Endothelial cell of umbilical vein (primary cell): Measurements from ENCODE around the gene ICE2. TPM values are rescaled to one million over a fixed set of nuclear protein-coding genes. Genes with fewer than 3 reads are reported as not detected.

Experiments
- BruUV-seq: library from RNA; stranded (reverse); fragments of 400-500 nt; replicated peaks from 2 replicates; lab custom pipeline; 2021; lab: Mats Ljungman, UMichigan
- CTCF ChIA-PET: fragments of 300-600, 350-600 bp; sonication (Branson Sonifier 250); formaldehyde crosslinking; loops from one replicate; lab custom pipeline; 2021; ENCODE audit warnings: antibody characterized with exemption, inconsistent platforms; lab: Charles Lee
- POLR2A ChIA-PET: fragments of 300-600, 350-600 bp; sonication (Branson Sonifier 250); formaldehyde crosslinking; loops from one replicate; lab custom pipeline; 2021; ENCODE audit warnings: antibody characterized with exemption, inconsistent platforms; lab: Charles Lee
- DNase-seq: peaks from one replicate; pipeline ENCODE4 v3.0.0-alpha.2; 2011; ENCODE audit warnings: low read depth, low spot score
- FAIRE-seq: peaks from 2 replicates; lab custom pipeline; 2011; peaks lifted over from hg19 to GRCh38; lab: Jason Lieb, UNC
- H2AFZ ChIP-seq: 2 replicates; pipeline ENCODE4 v1.6.0; 2012; ENCODE audit warnings: low read depth, low read length, control low read depth, inconsistent platforms
- H3K27ac ChIP-seq: 2 replicates; pipeline ENCODE4 v1.5.1; 2011; ENCODE audit warnings: low read depth, mild to moderate bottlenecking, control low read depth, low read length, moderate library complexity; ENCODE audit not compliant: insufficient read depth
- H3K27me3 ChIP-seq, 2 experiments: 2 replicates each; pipeline versions ENCODE4 v1.6.0 to v1.6.1; 2011; ENCODE audit warnings: low read length in 2 of 2, mixed read lengths in 1 of 2; ENCODE audit not compliant: control insufficient read depth in 2 of 2, insufficient read depth in 2 of 2
- H3K36me3 ChIP-seq, 2 experiments: 2 replicates in 1 of 2; 3 replicates in 1 of 2; pipeline ENCODE4 v1.5.1; 2011; ENCODE audit warnings: low read length in 2 of 2, mild to moderate bottlenecking in 1 of 2, moderate library complexity in 1 of 2; ENCODE audit not compliant: control insufficient read depth in 2 of 2, insufficient read depth in 2 of 2; ENCODE audit errors: extremely low read depth in 1 of 2
- H3K4me1 ChIP-seq: 3 replicates; pipeline ENCODE4 v1.5.1; 2011; ENCODE audit warnings: mild to moderate bottlenecking, low read length; ENCODE audit not compliant: control insufficient read depth, insufficient read depth; ENCODE audit errors: extremely low read depth
- H3K4me2 ChIP-seq: 2 replicates; pipeline ENCODE4 v1.6.1; 2011; ENCODE audit warnings: low read length, control low read depth, mixed read lengths; ENCODE audit not compliant: insufficient read depth
- H3K4me3 ChIP-seq, 3 experiments: fragments of 200-600 bp in 1 of 3; sonication (generic), shearing (Covaris generic) in 1 of 3; replicated peaks in 1 of 3; 2 replicates each; pipeline ENCODE4 v1.5.1; 2011 to 2016; ENCODE audit warnings: control low read depth in 3 of 3, low read length in 3 of 3, mild to moderate bottlenecking in 2 of 3, inconsistent platforms in 1 of 3, low read depth in 1 of 3, moderate library complexity in 1 of 3; ENCODE audit not compliant: insufficient read depth in 1 of 3
- H3K79me2 ChIP-seq: 2 replicates; pipeline ENCODE4 v1.6.0; 2012; ENCODE audit warnings: low read length, inconsistent platforms; ENCODE audit not compliant: control insufficient read depth, insufficient read depth
- H3K9ac ChIP-seq: replicated peaks from 2 replicates; pipeline ENCODE3; 2011; ENCODE audit warnings: low read length, control low read depth; ENCODE audit not compliant: insufficient read depth; ENCODE audit errors: extremely low read depth
- H3K9me1 ChIP-seq: replicated peaks from 3 replicates; pipeline ENCODE4 v1.6.0; 2011; ENCODE audit warnings: mild to moderate bottlenecking, low read length; ENCODE audit not compliant: control insufficient read depth, insufficient read depth; ENCODE audit errors: extremely low read depth
- H3K9me3 ChIP-seq: replicated peaks from 2 replicates; pipeline ENCODE4 v1.5.1; 2012; ENCODE audit warnings: low read length, inconsistent platforms; ENCODE audit not compliant: control insufficient read depth, insufficient read depth
- H4K20me1 ChIP-seq: replicated peaks from 2 replicates; pipeline ENCODE3; 2011; ENCODE audit warnings: mild to moderate bottlenecking, low read length; ENCODE audit not compliant: control insufficient read depth, insufficient read depth; ENCODE audit errors: extremely low read depth
- EZH2 ChIP-seq: IDR thresholded peaks from 2 replicates; pipeline ENCODE4 v1.6.1; 2012; ENCODE audit warnings: borderline replicate concordance, low read depth, mild to moderate bottlenecking, moderate library complexity, low read length, inconsistent platforms; ENCODE audit not compliant: severe bottlenecking
- FOS ChIP-seq: IDR thresholded peaks from 2 replicates; pipeline ENCODE4 v1.6.1; 2011; ENCODE audit warnings: mild to moderate bottlenecking, low read length, moderate library complexity, borderline replicate concordance; ENCODE audit not compliant: insufficient read depth
- GATA2 ChIP-seq: IDR thresholded peaks from 2 replicates; pipeline ENCODE4 v1.7.0; 2011; ENCODE audit warnings: low read depth, mild to moderate bottlenecking, moderate library complexity, mixed read lengths, low read length; ENCODE audit not compliant: insufficient read length, insufficient read depth
- JUN ChIP-seq: IDR thresholded peaks from 2 replicates; pipeline ENCODE4 v1.6.1; 2011; ENCODE audit warnings: borderline replicate concordance, low read depth; ENCODE audit not compliant: insufficient read length, insufficient read depth
- MYC ChIP-seq: IDR thresholded peaks from one replicate; pipeline ENCODE4 v1.6.1; 2011; ENCODE audit warnings: mild to moderate bottlenecking, low read depth, low read length
- POLR2A ChIP-seq: IDR thresholded peaks from 2 replicates; pipeline ENCODE4 v1.6.1; 2012; ENCODE audit warnings: low read depth, mild to moderate bottlenecking, control low read depth, low read length
- POLR2AphosphoS5 ChIP-seq: IDR thresholded peaks from 2 replicates; pipeline ENCODE4 v1.6.1; 2012; ENCODE audit warnings: low read depth, mild to moderate bottlenecking, control low read depth, low read length, moderate library complexity; ENCODE audit not compliant: insufficient read depth
- dilution Hi-C: fragments of 300-500 bp; cut with MboI; formaldehyde crosslinking; loops from one replicate; pipeline ENCODE4 v1.15.0; 2019; ENCODE audit warnings: low sequenced_read_pairs; ENCODE audit not compliant: extremely low pct_ligation_motif_present
- intact Hi-C: fragments of 100-400 bp; cut with micrococcal nuclease; formaldehyde crosslinking; loops from one replicate; pipeline ENCODE4 v1.10.0; 2022
- polyA plus RNA-seq, 4 experiments: library from polyadenylated mRNA; depleted of rRNA in 3 of 4; stranded (reverse) in 3 of 4; unstranded in 1 of 4; fragments of >200 nt; gene quantifications; 2 replicates each; pipeline versions ENCODE4 v1.2.1 to v1.2.3, GENCODE V29; 2011 to 2012; ENCODE audit warnings: missing spikeins in 1 of 4
- total RNA-seq: library from RNA; stranded (reverse); gene quantifications from 2 replicates; pipeline ENCODE4 v1.2.3, GENCODE V29; 2021
- TF ChIP-seq, protein P1 (sequence below): IDR thresholded peaks from 2 replicates; pipeline ENCODE4 v1.6.1; 2011; ENCODE audit not compliant: insufficient read depth, insufficient read length
- TF ChIP-seq, protein P2 (sequence below), 2 donors: IDR thresholded peaks; 1 replicate in 1 of 2; 2 replicates in 1 of 2; pipeline ENCODE4 v1.5.1; 2011; ENCODE audit warnings: low read length in 2 of 2, mild to moderate bottlenecking in 2 of 2, moderate library complexity in 2 of 2, control low read depth in 1 of 2, inconsistent platforms in 1 of 2, low read depth in 1 of 2; ENCODE audit not compliant: insufficient read depth in 1 of 2; ENCODE audit errors: extremely low read depth in 1 of 2

The ICE2 gene
- total and polyA plus RNA-seq, 2 donors (not counting 3 experiments of a cell fraction or from before 2014, with no cell fraction given), result 22.1 to 57.0 TPM

DNA sequence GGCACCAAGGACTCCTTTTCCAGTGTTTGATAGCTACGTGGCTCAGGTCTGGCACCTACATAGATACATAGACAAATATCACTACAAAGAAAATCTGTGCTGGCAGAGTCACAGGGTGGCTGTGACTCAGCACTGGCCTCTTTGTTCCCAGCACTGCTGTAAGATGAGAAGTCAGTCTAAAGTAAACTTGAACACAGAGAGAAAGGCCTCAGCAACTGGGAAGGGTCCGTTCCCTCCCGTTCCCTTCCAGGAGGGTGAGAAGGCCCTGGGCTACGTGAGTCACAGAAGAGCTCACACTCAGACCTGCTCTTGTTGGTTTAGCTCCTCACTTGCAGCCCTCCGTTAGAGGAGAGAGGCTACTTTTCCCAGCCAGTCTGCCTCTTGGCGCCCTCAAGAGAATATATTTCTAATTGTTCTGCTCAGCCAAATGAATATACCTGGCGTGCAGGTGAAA, 104.3 kb downstream of the ICE2 start:
- Histone ChIP-seq H3K79me2 (peaks cover 56% of the 10 kb centered on the region), H3K27me3 (no peaks in the 10 kb centered on the region)
- dilution Hi-C loops, result no loop called here

More for the DNA sequence above, 104.3 kb downstream of the ICE2 start:
- no TSS peak for BruUV-seq
- H3K9me3 ChIP-seq, result no peaks in the 10 kb centered on the region
- FAIRE-seq, result peak; percentile 86
- H3K4me1 ChIP-seq, result peaks cover 85% of the 10 kb centered on the region
- H3K36me3 ChIP-seq, result peaks cover 21 to 40% of the 10 kb centered on the region in 2 experiments
- ChIA-PET POLR2A (interaction anchor here (0.6 to 1.8 kb wide), 8 partner anchors 8 to 91 kb away, joined by 3 to 10 read pairs (median 4); partner anchors contain the start of gene ANXA2), CTCF (interaction anchor here (0.6 to 5.2 kb wide), 12 partner anchors 9 to 146 kb away, joined by 3 to 68 read pairs (median 3); no protein-coding TSS in a partner anchor)
- no peaks in the 10 kb centered on the region for H3K9me1 ChIP-seq
- intact Hi-C loops, result loop anchor here (1.0 kb wide), 3 partner anchors 15 to 23 kb away; partner anchors contain the start of gene ANXA2
- H4K20me1 ChIP-seq, result no peaks in the 10 kb centered on the region
- H2AFZ ChIP-seq, result no peak overlapping the region
- H3K27ac ChIP-seq, result peak overlapping the region; percentile 98
- peak overlapping the region; percentile 32 for H3K4me2 ChIP-seq
- TF ChIP-seq POLR2AphosphoS5, result peak; percentile 76
- peak; percentile 66 for TF ChIP-seq JUN
- TF ChIP-seq, protein P1, sequence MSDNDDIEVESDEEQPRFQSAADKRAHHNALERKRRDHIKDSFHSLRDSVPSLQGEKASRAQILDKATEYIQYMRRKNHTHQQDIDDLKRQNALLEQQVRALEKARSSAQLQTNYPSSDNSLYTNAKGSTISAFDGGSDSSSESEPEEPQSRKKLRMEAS, result no peak
- TF ChIP-seq POLR2A, result peak; percentile 72
- TF ChIP-seq GATA2, result no peak
- TF ChIP-seq, protein P2, sequence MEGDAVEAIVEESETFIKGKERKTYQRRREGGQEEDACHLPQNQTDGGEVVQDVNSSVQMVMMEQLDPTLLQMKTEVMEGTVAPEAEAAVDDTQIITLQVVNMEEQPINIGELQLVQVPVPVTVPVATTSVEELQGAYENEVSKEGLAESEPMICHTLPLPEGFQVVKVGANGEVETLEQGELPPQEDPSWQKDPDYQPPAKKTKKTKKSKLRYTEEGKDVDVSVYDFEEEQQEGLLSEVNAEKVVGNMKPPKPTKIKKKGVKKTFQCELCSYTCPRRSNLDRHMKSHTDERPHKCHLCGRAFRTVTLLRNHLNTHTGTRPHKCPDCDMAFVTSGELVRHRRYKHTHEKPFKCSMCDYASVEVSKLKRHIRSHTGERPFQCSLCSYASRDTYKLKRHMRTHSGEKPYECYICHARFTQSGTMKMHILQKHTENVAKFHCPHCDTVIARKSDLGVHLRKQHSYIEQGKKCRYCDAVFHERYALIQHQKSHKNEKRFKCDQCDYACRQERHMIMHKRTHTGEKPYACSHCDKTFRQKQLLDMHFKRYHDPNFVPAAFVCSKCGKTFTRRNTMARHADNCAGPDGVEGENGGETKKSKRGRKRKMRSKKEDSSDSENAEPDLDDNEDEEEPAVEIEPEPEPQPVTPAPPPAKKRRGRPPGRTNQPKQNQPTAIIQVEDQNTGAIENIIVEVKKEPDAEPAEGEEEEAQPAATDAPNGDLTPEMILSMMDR (IDR thresholded peaks at IDR 0.05; ENCODE audit: extremely low read depth in 1 of 2, insufficient read depth in 1 of 2, low read depth in 1 of 2, low read length in 2 of 2), result no peak
- no peak for TF ChIP-seq EZH2
- peak; percentile 83 for TF ChIP-seq FOS
- TF ChIP-seq MYC, result no peak
- H3K4me3 ChIP-seq, result no peak overlapping the region
- peak; percentile 98 for DNase-seq
- peak overlapping the region; percentile 81 for H3K9ac ChIP-seq
